ENCODE data around the gene ABHD17B. TPM values are rescaled to one million over a fixed set of nuclear protein-coding genes. Genes with fewer than 3 reads are reported as not detected.
"Not testable (repeated sequence)": the region's sequence is repeated elsewhere in the genome, so short reads cannot be mapped to it uniquely, and the experiment has no call there.

ABHD17B gene
- total RNA-seq, 3 donors from 2014 or later = 13.6 to 26.3 (median 23.3) TPM

DNA sequence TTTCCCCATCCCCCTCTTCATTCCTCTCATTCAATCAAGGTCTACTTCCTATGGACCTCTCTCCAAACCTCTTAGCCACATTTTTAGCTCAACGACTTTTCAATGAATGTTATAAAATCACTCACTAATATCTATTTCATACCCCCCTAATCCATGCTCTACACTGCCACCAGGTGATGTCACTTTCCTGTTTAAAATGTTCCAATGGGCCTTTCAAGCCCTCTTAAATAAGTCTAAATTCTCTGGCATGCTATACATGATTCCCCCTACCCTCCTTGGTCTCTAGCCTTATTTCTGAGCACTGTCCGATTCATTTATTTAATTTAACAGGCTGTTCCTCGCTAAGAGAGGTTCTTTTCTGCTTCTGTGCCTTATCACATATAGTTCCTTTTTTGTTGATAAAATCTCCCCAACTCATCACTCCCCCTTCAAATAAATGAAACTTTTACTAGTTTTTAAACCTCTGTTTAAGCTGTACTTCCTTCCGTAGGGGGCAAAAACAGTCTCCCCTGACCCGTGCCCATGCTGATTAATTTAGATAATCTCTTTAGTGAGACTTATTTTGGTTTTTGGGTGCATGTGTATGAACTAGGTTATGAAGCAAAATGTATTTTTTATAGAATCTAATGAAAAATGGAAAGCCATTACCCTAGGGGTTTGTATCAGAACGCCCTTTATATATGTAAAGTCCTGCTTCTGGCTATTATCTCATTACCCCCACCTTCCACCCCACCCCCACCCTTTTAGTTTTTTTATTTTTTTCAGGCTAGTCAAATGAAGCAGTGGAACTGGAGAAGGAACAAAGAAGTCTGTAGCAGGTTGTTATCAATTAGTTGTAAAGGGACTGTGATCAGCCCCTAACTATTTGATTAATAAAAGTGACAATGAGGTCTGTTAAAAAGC, 9.0 kb downstream of the ABHD17B start:
- no peak for DNase-seq (ENCODE audit: low spot score in 2 of 2)
- no peak overlapping the region for H3K27ac ChIP-seq
- H3K4me1 ChIP-seq = no peaks in the 10 kb centered on the region
- intact Hi-C loops (cut with DNase I; ENCODE audit: low total_unique reads) = no loop called here
- H3K36me3 ChIP-seq = no peaks in the 10 kb centered on the region
- no peaks in the 10 kb centered on the region for H3K9me3 ChIP-seq
- TF ChIP-seq, protein P1, sequence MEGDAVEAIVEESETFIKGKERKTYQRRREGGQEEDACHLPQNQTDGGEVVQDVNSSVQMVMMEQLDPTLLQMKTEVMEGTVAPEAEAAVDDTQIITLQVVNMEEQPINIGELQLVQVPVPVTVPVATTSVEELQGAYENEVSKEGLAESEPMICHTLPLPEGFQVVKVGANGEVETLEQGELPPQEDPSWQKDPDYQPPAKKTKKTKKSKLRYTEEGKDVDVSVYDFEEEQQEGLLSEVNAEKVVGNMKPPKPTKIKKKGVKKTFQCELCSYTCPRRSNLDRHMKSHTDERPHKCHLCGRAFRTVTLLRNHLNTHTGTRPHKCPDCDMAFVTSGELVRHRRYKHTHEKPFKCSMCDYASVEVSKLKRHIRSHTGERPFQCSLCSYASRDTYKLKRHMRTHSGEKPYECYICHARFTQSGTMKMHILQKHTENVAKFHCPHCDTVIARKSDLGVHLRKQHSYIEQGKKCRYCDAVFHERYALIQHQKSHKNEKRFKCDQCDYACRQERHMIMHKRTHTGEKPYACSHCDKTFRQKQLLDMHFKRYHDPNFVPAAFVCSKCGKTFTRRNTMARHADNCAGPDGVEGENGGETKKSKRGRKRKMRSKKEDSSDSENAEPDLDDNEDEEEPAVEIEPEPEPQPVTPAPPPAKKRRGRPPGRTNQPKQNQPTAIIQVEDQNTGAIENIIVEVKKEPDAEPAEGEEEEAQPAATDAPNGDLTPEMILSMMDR (IDR thresholded peaks at IDR 0.05) = no peak
- TF ChIP-seq POLR2AphosphoS5 (IDR thresholded peaks at IDR 0.05) (no peak), POLR2A (IDR thresholded peaks at IDR 0.05) (no peak)
- H3K27me3 ChIP-seq = no peaks in the 10 kb centered on the region
- H3K4me3 ChIP-seq = no peak overlapping the region

DNA sequence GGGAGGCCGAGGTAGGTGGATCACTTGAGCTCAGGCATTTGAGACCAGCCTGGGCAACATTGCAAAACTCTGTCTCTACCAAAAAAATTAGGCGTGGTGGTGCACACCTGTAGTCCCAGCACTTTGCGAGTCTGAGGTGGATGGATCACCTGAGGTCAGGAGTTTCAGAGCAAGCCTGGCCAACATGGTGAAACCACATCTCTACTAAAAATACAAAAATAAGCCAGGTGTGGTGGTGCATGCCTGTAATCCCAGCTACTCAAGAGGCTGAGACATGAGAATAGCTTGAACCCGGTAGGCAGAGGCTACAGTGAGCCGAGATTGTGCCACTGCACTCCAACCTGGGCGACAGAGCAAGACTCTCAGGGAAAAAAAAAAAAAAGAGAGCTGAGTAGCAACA, 12.2 kb downstream of the ABHD17B start:
- H3K9me3 ChIP-seq; DNase-seq (ENCODE audit: low spot score in 2 of 2); H3K4me1 ChIP-seq; H3K27me3 ChIP-seq; H3K4me3 ChIP-seq; H3K36me3 ChIP-seq; H3K27ac ChIP-seq; intact Hi-C loops (cut with DNase I; ENCODE audit: low total_unique reads): not testable (repeated sequence)

DNA sequence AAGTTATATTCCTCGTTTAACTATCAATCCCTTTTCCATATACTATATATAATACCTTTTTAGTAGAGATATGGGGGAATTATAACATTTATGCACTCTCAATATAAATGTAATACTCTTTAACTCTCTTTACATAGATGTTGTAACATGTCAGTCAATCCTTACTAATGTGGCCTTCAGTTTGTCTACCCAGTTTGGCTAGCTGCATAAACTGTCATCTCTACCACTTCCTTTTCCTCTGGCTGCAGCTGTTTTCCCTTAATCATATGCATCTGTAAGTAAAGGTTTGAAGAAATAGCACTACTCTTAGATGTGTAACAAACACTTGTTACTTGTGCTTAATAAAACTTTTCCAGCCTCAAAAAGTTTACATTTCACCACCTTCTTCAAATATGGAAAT, 13.4 kb downstream of the ABHD17B start:
- TF ChIP-seq, protein P1 (IDR thresholded peaks at IDR 0.05) = no peak
- TF ChIP-seq POLR2AphosphoS5 (IDR thresholded peaks at IDR 0.05) = no peak
- no peak for TF ChIP-seq POLR2A (IDR thresholded peaks at IDR 0.05)
- Histone ChIP-seq H3K27me3 (no peaks in the 10 kb centered on the region), H3K9me3 (no peaks in the 10 kb centered on the region), H3K4me1 (no peaks in the 10 kb centered on the region), H3K4me3 (no peak overlapping the region), H3K27ac (no peak overlapping the region), H3K36me3 (no peaks in the 10 kb centered on the region)
- intact Hi-C loops (cut with DNase I; ENCODE audit: low total_unique reads) = no loop called here
- no peak for DNase-seq (ENCODE audit: low spot score in 2 of 2)

DNA sequence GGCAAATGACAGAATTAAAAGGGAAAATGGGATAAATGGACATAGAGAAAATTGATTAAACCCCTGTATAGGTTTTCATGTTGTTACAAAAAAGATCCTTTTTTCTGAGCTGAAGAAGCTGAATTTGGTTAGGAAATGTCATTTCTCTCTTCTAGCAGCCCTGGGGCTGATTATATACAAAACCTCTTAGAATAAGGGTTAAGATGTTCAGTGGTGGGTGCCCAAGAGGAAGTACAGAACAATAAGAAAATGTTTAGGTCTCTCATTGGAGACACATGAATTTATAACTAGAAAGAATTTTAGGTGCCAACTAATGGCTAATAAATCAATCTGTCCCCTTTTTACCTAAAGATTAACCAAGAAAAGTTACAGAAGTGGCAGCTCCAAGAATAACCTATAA, 14.2 kb downstream of the ABHD17B start:
- TF ChIP-seq POLR2A (IDR thresholded peaks at IDR 0.05) (no peak), POLR2AphosphoS5 (IDR thresholded peaks at IDR 0.05) (no peak)
- TF ChIP-seq, protein P1 (IDR thresholded peaks at IDR 0.05) = no peak
- H3K4me3 ChIP-seq = no peak overlapping the region
- intact Hi-C loops (cut with DNase I; ENCODE audit: low total_unique reads) = no loop called here
- H3K27me3 ChIP-seq = no peaks in the 10 kb centered on the region
- no peaks in the 10 kb centered on the region for H3K36me3 ChIP-seq
- no peaks in the 10 kb centered on the region for H3K4me1 ChIP-seq
- H3K9me3 ChIP-seq = no peaks in the 10 kb centered on the region
- no peak overlapping the region for H3K27ac ChIP-seq
- DNase-seq (ENCODE audit: low spot score in 2 of 2) = no peak

DNA sequence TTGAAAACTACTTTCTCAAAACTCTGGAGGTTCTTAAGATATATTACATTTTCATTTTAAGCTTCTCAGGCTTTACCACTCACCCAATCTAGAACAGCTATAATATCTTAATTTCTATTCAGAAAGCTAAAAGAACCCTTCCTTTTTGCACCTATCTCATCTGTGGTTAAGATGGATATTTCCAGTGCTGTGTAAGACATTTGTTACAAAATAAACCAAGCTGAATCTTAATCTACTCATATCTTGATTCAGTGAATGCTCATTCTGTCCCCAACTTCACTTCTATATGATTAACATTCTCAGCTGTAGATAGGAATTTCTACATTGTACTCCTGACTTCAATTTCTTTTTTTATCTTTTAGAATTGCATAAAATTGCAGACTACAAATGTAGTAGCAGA, 15.0 kb downstream of the ABHD17B start:
- Histone ChIP-seq H3K4me1 (no peaks in the 10 kb centered on the region), H3K4me3 (no peak overlapping the region), H3K36me3 (no peaks in the 10 kb centered on the region), H3K27me3 (no peaks in the 10 kb centered on the region), H3K27ac (no peak overlapping the region), H3K9me3 (no peaks in the 10 kb centered on the region)
- DNase-seq (ENCODE audit: low spot score in 2 of 2) = no peak
- no peak for TF ChIP-seq POLR2AphosphoS5 (IDR thresholded peaks at IDR 0.05)
- TF ChIP-seq POLR2A (IDR thresholded peaks at IDR 0.05) = no peak
- TF ChIP-seq, protein P1 (IDR thresholded peaks at IDR 0.05) = no peak
- intact Hi-C loops (cut with DNase I; ENCODE audit: low total_unique reads) = no loop called here

All from breast epithelium (tissue), 4 donors.